ENCODE results near the gene XRCC5.

Gene XRCC5

DNA sequence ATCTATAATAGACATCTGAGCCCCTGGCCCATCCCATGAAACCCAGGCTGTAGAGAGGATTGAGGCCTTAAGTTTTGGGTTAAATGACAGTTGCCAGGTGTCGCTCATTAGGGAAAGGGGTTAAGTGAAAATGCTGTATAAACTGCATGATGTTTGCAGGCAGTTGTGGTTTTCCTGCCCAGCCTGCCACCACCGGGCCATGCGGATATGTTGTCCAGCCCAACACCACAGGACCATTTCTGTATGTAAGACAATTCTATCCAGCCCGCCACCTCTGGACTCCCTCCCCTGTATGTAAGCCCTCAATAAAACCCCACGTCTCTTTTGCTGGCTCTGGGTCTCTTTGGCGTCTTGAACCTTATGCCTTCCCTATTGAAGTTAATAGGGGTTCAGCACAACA, 110.7 kb downstream of the XRCC5 start:
- TF ChIP-seq CTCF (IDR thresholded peaks at IDR 0.05) = no peak
- H3K4me3 ChIP-seq (ENCODE audit: low read depth, low read length) = no peak overlapping the region
- H3K79me2 ChIP-seq = no peaks in the 10 kb centered on the region
- H3K9me3 ChIP-seq (ENCODE audit: control insufficient read depth, low read length) = no peaks in the 10 kb centered on the region
- no peak overlapping the region for H3K4me2 ChIP-seq (ENCODE audit: low read length)
- no peaks in the 10 kb centered on the region for H3K27me3 ChIP-seq (ENCODE audit: control insufficient read depth, insufficient read depth, low read length)
- no peak overlapping the region for H3K27ac ChIP-seq
- no peak overlapping the region for H2AFZ ChIP-seq
- no peak overlapping the region for H3K9ac ChIP-seq
- no peaks in the 10 kb centered on the region for H3K36me3 ChIP-seq (ENCODE audit: control insufficient read depth, insufficient read depth, low read length)
- H3K4me1 ChIP-seq = peaks cover 9% of the 10 kb centered on the region

- Histone ChIP-seq H3K27me3 (ENCODE audit: control insufficient read depth, insufficient read depth, low read length) (no peaks in the 10 kb centered on the region), H3K4me1 (peaks cover 9% of the 10 kb centered on the region), H3K79me2 (no peaks in the 10 kb centered on the region), H3K9me3 (ENCODE audit: control insufficient read depth, low read length) (no peaks in the 10 kb centered on the region), H3K4me2 (ENCODE audit: low read length) (no peak overlapping the region), H3K36me3 (ENCODE audit: control insufficient read depth, insufficient read depth, low read length) (no peaks in the 10 kb centered on the region), H2AFZ (no peak overlapping the region), H3K4me3 (ENCODE audit: low read depth, low read length) (no peak overlapping the region), H3K27ac (no peak overlapping the region), H3K9ac (no peak overlapping the region)
- TF ChIP-seq CTCF (IDR thresholded peaks at IDR 0.05) = no peak
These were observed 111.8 kb downstream of the XRCC5 start for GRCh38 chr2:216220976-216221375.

DNA sequence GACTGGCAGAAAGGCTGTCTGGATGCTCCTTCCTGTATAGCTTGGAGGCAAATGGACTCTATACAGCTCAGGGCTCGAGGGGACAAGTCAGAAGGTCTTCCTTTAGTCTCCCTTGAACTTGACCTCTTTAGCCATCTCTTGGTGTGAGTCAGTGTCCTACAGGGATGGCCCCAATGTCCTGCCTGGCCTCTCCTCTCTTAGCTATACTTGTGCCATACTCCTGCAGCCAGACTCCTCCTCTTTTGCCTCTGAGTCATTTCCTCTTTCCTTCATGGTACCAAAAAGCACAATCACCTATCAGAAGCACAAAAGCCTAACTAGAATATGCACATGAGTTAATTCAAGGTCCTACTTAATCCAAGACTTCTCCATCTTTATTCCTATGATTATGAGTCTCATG, 112.7 kb downstream of the XRCC5 start:
- H3K36me3 ChIP-seq (ENCODE audit: control insufficient read depth, insufficient read depth, low read length) = no peaks in the 10 kb centered on the region
- H3K27me3 ChIP-seq (ENCODE audit: control insufficient read depth, insufficient read depth, low read length) = no peaks in the 10 kb centered on the region
- no peaks in the 10 kb centered on the region for H3K79me2 ChIP-seq
- H3K4me1 ChIP-seq = peaks cover 5% of the 10 kb centered on the region
- no peak overlapping the region for H3K4me2 ChIP-seq (ENCODE audit: low read length)
- no peak overlapping the region for H3K27ac ChIP-seq
- H3K4me3 ChIP-seq (ENCODE audit: low read depth, low read length) = no peak overlapping the region
- no peak overlapping the region for H2AFZ ChIP-seq
- TF ChIP-seq CTCF (IDR thresholded peaks at IDR 0.05) = no peak
- no peaks in the 10 kb centered on the region for H3K9me3 ChIP-seq (ENCODE audit: control insufficient read depth, low read length)
- H3K9ac ChIP-seq = no peak overlapping the region

- Histone ChIP-seq H3K4me1 (no peaks in the 10 kb centered on the region), H3K27ac (no peak overlapping the region), H3K4me3 (ENCODE audit: low read depth, low read length) (no peak overlapping the region), H3K9me3 (ENCODE audit: control insufficient read depth, low read length) (no peaks in the 10 kb centered on the region), H3K9ac (no peak overlapping the region), H3K4me2 (ENCODE audit: low read length) (no peak overlapping the region), H3K79me2 (no peaks in the 10 kb centered on the region), H3K27me3 (ENCODE audit: control insufficient read depth, insufficient read depth, low read length) (no peaks in the 10 kb centered on the region), H3K36me3 (ENCODE audit: control insufficient read depth, insufficient read depth, low read length) (no peaks in the 10 kb centered on the region), H2AFZ (no peak overlapping the region)
- no peak for TF ChIP-seq CTCF (IDR thresholded peaks at IDR 0.05)
These were observed 113.7 kb downstream of the XRCC5 start for GRCh38 chr2:216222650-216223352.

GRCh38 chr2:216224388-216224787, 115.2 kb downstream of the XRCC5 start:
- no peaks in the 10 kb centered on the region for H3K79me2 ChIP-seq
- H3K4me1 ChIP-seq = no peaks in the 10 kb centered on the region
- H3K9ac ChIP-seq = no peak overlapping the region
- no peaks in the 10 kb centered on the region for H3K27me3 ChIP-seq (ENCODE audit: control insufficient read depth, insufficient read depth, low read length)
- no peak overlapping the region for H2AFZ ChIP-seq
- H3K36me3 ChIP-seq (ENCODE audit: control insufficient read depth, insufficient read depth, low read length) = no peaks in the 10 kb centered on the region
- no peak overlapping the region for H3K4me3 ChIP-seq (ENCODE audit: low read depth, low read length)
- no peaks in the 10 kb centered on the region for H3K9me3 ChIP-seq (ENCODE audit: control insufficient read depth, low read length)
- H3K27ac ChIP-seq = no peak overlapping the region
- TF ChIP-seq CTCF (IDR thresholded peaks at IDR 0.05) = no peak
- H3K4me2 ChIP-seq (ENCODE audit: low read length) = no peak overlapping the region
